GM13977 (cell line): ENCODE measurements around the gene KRTAP19-3.
"Not testable (repeated sequence)": the region's sequence is repeated elsewhere in the genome, so short reads cannot be mapped to it uniquely, and the experiment has no call there.

ENCODE experiments used
- DNase-seq: peaks from one replicate; pipeline ENCODE4 v3.0.0; 2012; ENCODE audit warnings: low spot score
- CTCF ChIP-seq: IDR thresholded peaks from 2 replicates; pipeline ENCODE4 v1.5.1; 2012; ENCODE audit warnings: mild to moderate bottlenecking, control low read depth; ENCODE audit not compliant: insufficient read depth; ENCODE audit errors: extremely low read depth, missing control alignments
- in situ Hi-C: fragments of 300-500 bp; cut with MboI; formaldehyde crosslinking; loops from one replicate; pipeline ENCODE4 v1.12.0; 2022; ENCODE audit warnings: low sequenced_read_pairs, low pct_unique_long_range_greater_than_20kb, mixed read lengths, inconsistent platforms; ENCODE audit not compliant: unreplicated experiment

Gene KRTAP19-3

DNA sequence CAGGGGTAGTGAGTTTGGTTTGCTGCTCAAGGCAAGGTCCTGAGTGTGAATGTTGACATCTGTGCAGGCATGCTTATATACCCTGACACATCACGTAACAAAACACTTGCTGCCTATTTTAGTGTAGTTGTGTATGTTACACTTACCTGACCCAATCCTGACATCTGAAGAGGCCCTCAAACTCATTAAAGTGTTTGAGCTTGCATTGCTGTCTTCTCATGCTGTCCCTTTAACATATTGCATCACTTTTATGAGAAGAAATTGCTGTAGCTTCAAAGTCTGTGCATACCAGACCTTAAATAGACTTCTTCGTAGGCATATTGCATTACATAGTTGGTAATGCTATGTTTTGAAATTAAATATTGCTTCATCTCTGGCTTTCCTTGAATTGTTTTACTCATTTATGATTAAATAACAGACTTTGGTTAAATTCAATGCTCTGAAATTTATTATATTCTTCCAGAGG lies at the start of gene KRTAP19-3:
Gene KRTAP19-3 (minus strand): TSS at position 51 of the 466 bp plus-strand sequence. CDS start 56 bp downstream, outside the sequence.
- DNase-seq = no peak
- no peak for TF ChIP-seq CTCF
- in situ Hi-C loops = no loop called here

DNA sequence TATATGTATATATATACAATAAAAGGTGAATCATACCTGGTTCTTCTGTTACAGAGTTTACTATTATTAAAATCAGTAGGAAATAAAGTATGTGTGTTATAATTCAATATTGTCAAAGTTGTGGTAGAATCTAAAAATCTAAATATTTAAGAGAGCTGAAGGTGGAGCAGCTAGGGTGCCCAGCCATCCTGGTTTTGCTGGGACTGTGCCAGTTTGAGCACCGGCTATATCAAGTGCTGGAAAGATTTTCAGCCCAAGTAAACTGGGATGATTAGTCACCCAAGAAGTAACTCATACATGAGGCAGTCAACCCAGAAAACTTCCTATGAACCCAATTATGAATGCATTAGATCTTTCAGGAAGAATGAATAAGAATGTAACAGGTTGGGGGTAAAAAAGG lies 27.1 kb upstream of the KRTAP19-3 start:
- no peak for DNase-seq
- TF ChIP-seq CTCF = no peak
- in situ Hi-C loops = no loop called here

GRCh38 chr21:30515681-30516080 lies 23.9 kb upstream of the KRTAP19-3 start:
- TF ChIP-seq CTCF = no peak
- in situ Hi-C loops = no loop called here
- DNase-seq = no peak

GRCh38 chr21:30505621-30506205 lies 13.9 kb upstream of the KRTAP19-3 start:
- DNase-seq, in situ Hi-C loops: not testable (repeated sequence)
- peak; percentile 20 for TF ChIP-seq CTCF

DNA sequence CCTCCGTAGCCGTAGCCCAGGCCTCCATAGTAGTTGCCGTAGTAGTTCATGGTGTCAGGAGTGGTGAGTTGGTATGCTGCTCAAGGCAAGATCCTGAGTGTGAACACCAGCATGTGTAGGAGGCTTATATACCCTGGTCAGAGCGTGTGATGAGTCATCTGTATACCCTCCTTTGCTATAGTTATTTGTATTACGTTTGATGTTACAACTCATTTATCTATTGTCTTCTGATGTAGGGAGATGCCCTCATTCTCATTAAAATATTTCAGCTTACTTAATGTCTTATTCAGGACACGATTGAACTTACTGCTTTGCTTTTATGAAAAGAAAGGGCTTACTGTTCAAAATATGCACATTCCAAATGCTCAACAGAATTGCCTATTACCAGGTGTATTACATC lies 10.2 kb upstream of the KRTAP19-3 start, which contains the start of gene KRTAP19-5:
Gene KRTAP19-5 (minus strand): TSS at position 101 of the 400 bp plus-strand sequence. CDS start 51 bp downstream, at position 50.
- DNase-seq = no peak
- no peak for TF ChIP-seq CTCF
- in situ Hi-C loops = no loop called here

DNA sequence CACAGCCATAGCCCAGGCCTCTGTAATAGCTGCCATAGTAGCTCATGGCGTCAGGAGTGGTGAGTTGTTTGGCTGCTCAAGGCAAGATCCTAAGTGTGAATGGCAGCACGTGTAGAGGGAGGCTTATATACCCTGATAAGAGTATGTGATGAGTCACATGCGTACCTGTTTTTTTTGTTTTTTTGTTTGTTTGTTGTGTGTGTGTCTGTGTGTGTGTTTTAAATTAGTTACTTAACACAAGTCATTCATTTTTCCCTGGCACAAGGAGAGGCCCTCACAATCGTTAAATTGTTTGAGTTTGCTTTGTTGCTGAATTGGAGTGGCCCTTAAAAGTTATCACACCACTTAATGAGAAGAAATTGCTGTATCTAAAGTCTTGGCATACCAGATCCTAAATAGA lies 5.3 kb upstream of the KRTAP19-3 start, which contains the start of gene KRTAP19-4:
Gene KRTAP19-4 (minus strand): TSS at position 101 of the 400 bp plus-strand sequence. CDS start 55 bp downstream, at position 46.
- DNase-seq = no peak
- in situ Hi-C loops = no loop called here
- no peak for TF ChIP-seq CTCF
